OCI-LY7 (cell line): ENCODE data around the gene AHCYL1.

ENCODE experiments used
- CTCF ChIP-seq: fragments of 200-600 bp; sonication (generic); conservative IDR thresholded peaks from 2 replicates; pipeline ENCODE4 v1.5.1; 2014; ENCODE audit warnings: mild to moderate bottlenecking, antibody characterized with exemption, low read length, moderate library complexity, mixed read lengths
- EZH2phosphoT487 ChIP-seq: fragments of 200-600 bp; sonication (generic); IDR thresholded peaks from 2 replicates; pipeline ENCODE4 v1.6.1; 2018; ENCODE audit warnings: low read depth, borderline replicate concordance, mild to moderate bottlenecking, mixed run types, antibody characterized with exemption, low read length, moderate library complexity, mixed read lengths

DNA sequence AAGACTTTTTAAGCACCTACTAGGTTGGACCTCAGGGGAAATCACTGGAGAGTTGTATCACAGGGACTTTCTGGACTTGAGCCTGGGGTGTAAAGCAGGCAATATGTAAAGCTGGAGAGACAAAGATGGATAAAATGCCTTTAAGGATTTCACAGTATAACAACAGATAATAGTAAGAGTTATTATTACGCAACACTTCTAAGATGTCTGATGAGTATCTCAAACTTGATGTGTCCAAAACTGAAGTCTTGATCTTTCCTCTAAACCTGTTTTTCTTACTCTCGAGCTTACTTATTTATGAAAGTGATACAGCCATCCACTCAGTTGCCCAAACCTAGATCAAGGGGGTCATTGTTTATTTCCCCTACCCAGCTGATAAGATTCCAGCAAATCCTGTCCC is 47.8 kb downstream of the AHCYL1 start:
- TF ChIP-seq CTCF (no peak), EZH2phosphoT487 (no peak)
